Upper lobe of left lung (tissue), 4 donors: Measurements from ENCODE around the gene PPDPF.

ENCODE experiments used
- EP300 ChIP-seq, 4 donors: sonication (generic); formaldehyde crosslinking; IDR thresholded peaks; one replicate each; pipeline ENCODE4 v1.5.1; 2017; ENCODE audit warnings: antibody characterized with exemption in 4 of 4, control low read depth in 2 of 4
- POLR2A ChIP-seq, 4 donors: fragments of 450-650 bp; IDR thresholded peaks; one replicate each; pipeline ENCODE4 v1.5.1; 2016 to 2017; ENCODE audit warnings: antibody characterized with exemption in 4 of 4, mild to moderate bottlenecking in 2 of 4
- TF ChIP-seq, protein P1 (sequence below), 6 experiments: fragments of 450-650 bp in 4 of 6; fragments of 200-600 bp in 2 of 6; sonication (generic) in 2 of 6; IDR thresholded peaks; one replicate each; pipeline ENCODE4 v1.5.1; 2016 to 2019; ENCODE audit warnings: antibody characterized with exemption in 6 of 6

DNA sequence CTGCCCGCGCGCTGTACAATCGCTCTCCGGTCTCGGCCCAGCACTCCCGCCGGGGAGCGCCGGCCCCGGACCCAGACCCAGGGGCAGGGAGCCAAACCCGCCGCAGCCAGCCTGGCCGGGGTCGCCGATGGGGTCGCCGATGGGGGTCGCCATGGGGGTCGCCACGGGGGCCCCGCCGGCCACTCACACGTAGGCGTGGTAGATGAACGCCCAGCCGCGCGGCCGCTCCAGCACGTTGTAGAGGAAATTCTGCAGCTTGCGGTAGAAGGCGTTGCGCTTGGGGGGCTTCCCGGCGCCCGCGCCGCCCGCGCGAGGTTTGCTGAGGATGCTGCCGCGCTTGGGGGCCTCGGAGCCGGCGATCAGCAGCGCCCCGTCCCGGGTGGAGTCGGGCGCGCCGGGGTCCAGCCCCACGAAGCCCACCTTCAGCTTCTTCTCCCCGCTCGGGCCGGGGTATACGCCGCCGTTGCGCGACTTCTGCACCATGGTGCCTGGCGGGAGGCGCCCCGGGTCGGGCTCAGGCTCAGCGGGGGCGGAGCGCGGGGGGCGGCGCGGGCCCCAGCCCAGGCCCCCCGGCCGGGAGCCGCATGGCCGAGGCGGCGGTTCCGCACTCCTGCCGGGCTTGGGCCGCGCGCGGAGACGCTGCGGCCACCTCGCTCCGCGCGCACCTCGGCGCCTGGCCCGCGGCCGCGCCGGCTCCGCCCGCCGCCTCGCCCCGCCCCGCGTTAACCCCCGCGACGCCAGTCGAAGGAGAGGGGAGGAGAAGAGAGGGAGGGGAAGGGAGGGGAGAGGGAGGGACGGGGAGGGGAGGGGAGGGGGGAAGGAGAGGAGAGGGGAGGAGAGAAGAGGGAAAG lies 48.4 kb upstream of the PPDPF start, which contains the start of gene KCNQ2:
- TF ChIP-seq, protein P1, sequence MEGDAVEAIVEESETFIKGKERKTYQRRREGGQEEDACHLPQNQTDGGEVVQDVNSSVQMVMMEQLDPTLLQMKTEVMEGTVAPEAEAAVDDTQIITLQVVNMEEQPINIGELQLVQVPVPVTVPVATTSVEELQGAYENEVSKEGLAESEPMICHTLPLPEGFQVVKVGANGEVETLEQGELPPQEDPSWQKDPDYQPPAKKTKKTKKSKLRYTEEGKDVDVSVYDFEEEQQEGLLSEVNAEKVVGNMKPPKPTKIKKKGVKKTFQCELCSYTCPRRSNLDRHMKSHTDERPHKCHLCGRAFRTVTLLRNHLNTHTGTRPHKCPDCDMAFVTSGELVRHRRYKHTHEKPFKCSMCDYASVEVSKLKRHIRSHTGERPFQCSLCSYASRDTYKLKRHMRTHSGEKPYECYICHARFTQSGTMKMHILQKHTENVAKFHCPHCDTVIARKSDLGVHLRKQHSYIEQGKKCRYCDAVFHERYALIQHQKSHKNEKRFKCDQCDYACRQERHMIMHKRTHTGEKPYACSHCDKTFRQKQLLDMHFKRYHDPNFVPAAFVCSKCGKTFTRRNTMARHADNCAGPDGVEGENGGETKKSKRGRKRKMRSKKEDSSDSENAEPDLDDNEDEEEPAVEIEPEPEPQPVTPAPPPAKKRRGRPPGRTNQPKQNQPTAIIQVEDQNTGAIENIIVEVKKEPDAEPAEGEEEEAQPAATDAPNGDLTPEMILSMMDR (IDR thresholded peaks at IDR 0.05), result no peak
- TF ChIP-seq EP300 (IDR thresholded peaks at IDR 0.05), result no peak
- no peak for TF ChIP-seq POLR2A (IDR thresholded peaks at IDR 0.05)
